Amygdala (tissue), 56 donors: ENCODE measurements around the gene PPTC7.
A peak's percentile ranks its signal among the peaks of the same experiment; 100 is the strongest.
"Not testable (repeated sequence)": the region's sequence is repeated elsewhere in the genome, so short reads cannot be mapped to it uniquely, and the experiment has no call there.

Experiments
- DNase-seq, 56 donors: peaks; one replicate each; lab custom pipeline; 2025; lab: John Stamatoyannopoulos, UW

Gene PPTC7

DNA sequence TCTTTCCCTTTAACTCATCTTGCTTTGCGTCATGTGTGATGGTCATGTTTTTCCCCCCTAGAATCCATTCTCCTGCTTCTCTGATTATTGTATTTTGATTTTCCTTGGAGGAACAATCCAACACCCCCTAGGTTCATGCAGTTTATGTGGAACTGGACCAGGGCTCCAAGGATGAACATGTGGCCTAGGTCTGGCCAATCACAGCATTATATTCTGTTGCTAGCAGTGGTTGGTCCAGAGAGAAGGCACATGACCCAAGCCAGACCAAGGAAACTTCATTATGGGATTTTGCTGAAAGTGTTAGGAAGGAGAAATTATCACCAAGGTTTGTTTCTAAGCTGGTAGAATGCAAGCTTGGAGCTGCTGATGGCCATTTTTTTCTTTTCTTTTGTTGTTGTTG lies 6.9 kb upstream of the PPTC7 start:
- DNase-seq = no peak

DNA sequence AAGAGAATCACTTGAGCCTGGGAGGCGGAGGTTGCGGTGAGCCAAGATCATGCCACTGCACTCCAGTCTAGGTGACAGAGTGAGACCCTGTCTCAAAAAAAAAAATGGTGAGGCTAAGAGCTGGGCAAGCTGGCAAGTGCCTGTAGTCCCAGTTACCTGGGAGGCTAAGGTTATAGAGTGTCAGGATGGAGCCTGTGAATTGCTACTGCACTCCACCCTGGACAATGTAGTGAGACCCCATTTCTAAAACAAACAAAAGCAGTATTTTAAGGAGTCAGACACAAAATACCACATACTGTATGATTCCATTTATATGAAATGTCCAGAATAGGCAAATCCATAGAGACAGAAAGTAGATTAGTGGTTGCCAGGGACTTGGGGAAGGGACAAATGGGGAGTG lies 4.0 kb upstream of the PPTC7 start:
- DNase-seq = not testable (repeated sequence)

GRCh38 chr12:110585231-110585799 lies 2.2 kb upstream of the PPTC7 start:
- DNase-seq = no peak

GRCh38 chr12:110582276-110583136 lies 612 bp downstream of the PPTC7 start:
- DNase-seq = peak in 46 of 56 donors; percentile 17 to 84 (median 55)

GRCh38 chr12:110581931-110582275 lies 1.2 kb downstream of the PPTC7 start:
- DNase-seq = peak in 2 of 56 donors; percentile 38 to 55

DNA sequence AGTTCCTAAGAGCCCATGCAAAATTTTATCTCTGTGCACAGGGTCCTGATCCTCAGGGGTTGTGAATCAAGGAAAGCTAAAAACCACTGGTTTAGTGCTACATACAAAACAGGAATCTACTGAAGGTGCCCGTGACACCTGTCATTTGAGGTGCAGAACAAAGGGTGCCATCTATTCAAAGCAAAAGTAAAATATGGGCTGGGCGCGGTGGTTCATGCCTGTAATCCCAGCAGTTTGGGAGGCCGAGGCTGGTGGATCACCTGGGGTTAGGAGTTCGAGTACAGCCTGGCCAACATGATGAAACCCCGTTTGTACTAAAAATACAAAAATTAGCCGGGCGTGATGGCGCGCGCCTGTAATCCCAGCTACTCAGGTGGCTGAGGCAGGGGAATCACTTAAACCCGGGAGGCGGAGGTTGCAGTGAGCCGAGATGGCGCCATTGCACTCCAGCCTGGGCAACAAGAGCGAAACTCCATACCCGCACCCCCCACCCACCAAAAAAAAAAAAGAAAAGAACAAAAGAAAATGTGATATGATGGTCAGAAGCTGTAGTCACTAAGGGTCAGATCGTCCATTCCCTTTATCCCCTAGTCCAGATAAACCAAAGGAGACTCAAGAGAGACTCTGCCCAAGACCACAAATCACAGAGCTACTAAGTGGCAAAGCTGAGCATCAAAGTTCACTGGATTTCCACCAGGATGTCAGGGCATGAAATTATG lies 3.4 kb downstream of the PPTC7 start:
- no peak for DNase-seq

DNA sequence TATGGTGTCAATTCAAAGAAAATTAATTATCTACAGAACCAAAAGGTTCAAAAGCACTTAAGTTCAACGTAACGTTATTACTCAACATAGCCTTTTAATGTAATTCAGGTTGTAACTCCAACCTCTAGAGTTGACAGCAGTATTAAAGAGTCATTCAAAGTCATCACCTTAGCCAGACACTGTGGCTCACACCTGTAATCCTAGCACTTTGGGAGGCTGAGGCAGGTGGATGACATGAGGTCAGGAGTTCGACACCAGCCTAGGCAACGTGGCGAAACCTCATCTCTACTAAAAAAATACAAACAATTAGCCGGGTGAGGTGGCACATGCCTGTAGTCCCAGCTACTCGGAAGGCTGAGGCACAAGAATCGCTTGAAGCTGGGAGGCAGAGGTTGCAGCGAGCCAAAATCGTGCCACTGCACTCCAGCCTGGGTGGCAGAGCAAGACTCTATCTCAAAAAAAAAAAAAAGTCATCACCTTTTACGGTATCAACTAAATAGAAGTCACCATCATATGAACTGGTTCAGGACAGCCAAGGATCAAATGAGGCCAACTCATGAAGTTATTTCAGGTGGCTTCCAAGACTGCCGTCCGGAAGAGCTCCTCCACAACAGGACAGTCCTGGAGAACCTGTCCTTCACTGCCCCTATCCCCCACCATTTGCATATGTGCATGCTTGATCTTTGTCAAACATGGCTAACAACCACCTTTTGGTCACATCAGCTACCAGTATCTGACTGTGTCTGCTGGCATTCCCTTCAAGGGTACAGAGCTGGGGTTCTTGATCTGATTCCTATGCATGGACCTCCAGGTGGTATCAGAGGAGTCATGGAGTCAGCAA lies 4.2 kb downstream of the PPTC7 start:
- DNase-seq = no peak

DNA sequence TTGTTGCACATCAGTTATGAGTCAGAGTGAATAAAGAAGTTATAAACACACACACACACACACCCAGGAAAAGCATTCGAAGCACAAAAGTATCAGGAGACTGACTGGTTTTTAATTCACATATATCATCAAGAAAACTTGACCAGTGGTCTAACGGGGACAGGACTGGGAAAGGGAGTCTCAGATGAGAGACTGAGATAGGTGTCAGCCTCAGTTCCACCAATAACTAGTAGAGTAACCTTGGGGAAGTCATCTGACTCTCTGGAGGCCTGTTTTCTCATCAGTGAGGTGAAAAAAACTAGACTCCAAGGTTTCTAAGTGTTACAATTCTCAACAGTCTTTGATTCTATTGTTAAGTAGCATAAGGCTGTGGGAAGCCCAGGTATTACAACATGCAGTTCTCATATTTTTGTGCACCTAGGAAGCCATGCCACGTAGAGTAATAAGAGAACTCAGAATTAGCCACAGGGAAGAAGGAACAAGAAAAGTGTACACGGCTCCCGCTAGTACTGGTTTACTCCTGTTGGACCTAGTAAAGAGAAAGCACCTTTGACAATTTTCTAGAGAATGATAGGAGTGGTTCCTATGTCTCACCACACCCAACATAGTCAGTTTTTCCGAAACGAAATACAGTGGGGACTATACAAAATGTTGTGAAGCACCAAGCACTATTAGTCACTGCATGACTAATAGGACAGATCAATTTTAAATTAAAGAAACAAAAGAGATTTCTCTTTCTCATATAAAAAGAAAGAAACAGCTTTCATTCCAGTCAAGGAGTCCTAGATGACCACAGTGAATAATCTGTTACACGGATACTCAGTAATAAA lies 5.0 kb downstream of the PPTC7 start:
- peak in 1 of 56 donors; percentile 3 for DNase-seq

DNA sequence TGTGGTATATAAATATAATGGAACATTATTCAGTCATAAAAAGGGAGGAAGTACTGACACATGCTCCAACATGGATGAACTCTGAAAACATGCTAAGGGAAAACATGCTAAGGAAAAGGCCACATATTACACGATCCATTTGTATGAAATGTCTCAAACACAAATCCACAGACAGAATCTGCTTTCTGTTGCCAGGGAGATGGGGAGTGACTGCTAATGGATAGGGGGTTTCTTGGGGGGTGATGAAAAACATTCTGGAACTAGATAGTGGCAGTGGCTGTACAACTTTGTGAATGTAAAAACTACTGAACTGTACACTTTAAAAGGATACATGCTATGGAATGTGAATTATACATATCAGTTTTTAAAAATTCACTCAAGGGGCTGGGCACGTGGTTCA lies 6.6 kb downstream of the PPTC7 start:
- no peak for DNase-seq

GRCh38 chr12:110575326-110575725 lies 7.8 kb downstream of the PPTC7 start:
- DNase-seq = no peak

DNA sequence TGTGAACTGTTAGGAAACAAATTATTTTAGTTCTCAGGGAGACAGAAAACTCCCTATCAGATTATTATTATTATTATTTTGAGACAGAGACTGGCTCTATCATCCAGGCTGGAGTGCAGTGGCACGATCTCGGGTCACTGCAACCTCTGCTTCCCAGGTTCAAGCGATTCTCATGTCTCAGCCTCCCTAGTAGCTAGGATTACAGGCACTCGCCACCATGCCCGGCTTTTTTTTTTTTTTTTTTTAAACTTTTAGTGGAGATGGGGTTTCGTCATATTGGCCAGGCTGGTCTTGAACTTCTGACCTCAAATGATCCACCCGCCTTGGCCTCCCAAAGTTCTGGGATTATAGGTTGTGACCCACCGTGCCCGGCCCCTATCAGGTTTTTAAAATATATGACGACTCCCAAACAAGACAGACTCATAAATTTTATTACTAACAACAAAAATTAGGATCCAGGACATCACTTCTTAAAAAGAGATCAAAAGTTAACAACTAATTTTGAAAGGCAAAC lies 8.3 kb downstream of the PPTC7 start:
- not testable (repeated sequence) for DNase-seq

DNA sequence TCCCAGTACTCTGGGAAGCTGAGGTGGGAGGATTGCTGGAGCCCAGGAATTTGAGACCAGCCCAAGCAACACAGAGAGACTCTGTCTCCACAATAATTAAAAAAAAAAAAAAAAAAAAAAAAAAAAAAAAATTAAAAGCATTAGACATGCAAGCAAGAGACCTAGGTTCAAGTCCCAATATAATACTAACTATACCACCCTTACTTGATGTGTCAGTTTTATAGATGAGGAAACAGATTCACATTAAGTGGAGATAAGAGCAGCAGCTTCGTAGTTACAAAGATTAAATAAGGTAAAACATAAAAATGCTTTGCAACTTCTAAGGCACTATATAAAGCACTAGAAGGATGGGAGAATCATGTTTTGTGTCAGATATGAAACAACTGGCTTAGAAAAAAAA lies 9.1 kb downstream of the PPTC7 start:
- DNase-seq = no peak

GRCh38 chr12:110570798-110571197 lies 12.3 kb downstream of the PPTC7 start:
- not testable (repeated sequence) for DNase-seq

DNA sequence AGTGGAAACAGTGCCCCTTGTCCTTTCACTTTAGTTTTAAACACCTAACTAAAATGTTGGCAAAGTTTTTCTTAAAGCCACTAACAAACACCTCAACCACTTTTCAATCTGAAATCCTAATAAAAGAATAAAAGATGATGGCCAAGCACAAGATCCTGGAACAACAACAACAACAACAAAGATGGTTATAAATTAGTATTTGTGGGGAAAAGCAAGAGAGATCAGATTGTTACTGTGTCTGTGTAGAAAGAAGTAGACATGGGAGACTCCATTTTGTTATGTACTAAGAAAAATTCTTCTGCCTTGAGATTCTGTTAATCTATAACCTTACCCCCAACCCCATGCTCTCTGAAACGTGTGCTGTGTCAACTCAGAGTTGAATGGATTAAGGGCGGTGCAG lies 13.3 kb downstream of the PPTC7 start:
- DNase-seq = not testable (repeated sequence)

GRCh38 chr12:110568752-110569151 lies 14.4 kb downstream of the PPTC7 start:
- DNase-seq = no peak

DNA sequence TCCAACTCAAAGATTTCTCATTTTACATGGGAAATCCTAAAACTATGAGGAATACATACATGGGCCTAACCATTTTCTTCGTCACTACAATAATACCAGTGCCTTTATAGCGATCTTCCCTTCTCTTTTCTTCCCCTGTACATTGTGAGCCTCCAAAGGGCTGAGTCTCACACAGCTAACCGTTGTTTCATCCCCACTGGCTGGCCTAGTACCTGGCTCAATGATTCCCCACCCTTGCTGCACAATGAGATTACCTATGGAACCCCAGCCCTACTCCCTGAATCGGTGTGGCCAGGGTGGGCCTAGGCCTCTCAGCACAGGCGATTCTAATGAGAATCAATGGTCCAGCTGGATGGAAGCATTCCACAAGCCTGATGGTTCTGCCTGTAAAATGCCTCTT lies 16.1 kb downstream of the PPTC7 start:
- no peak for DNase-seq

- peak in 8 of 56 donors; percentile 6 to 44 (median 23) for DNase-seq
Observed at GRCh38 chr12:110565894-110566871, 16.9 kb downstream of the PPTC7 start.

DNA sequence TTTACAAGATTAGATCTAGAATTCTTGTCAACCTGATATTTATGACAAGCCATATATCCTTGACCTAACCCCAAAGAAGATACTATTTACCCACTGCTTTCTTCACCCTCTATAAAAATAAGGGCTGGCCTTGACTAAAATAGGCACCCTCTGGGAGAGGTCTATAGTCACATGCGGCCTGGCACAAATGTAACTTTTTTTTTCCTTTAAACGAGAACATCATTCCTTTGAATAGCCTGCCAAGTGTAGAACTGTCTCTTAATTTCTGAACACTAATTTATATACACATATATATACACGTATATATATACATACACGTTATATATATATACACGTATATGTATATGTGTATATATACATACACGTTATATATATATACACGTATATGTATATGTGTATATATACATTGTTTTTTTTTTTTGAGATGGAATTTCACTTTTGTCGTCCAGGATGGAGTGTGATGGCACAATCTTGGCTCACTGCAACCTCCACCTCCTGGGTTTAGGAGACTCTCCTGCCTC lies 18.6 kb downstream of the PPTC7 start:
- DNase-seq = no peak
